ENCODE results near the gene CRACR2A. TPM values are rescaled to one million over a fixed set of nuclear protein-coding genes. Genes with fewer than 3 reads are reported as not detected.

CRACR2A gene
- total RNA-seq, 1 experiment from 2014 or later = not detected

- no peak for DNase-seq (ENCODE audit: unreplicated experiment)
- Mint-ChIP-seq H3K4me3 (ENCODE audit: unreplicated experiment) (no peak overlapping the region), H3K4me1 (ENCODE audit: insufficient read depth, unreplicated experiment) (no peaks in the 10 kb centered on the region), H3K27ac (ENCODE audit: low read depth, unreplicated experiment) (no peak overlapping the region), H3K36me3 (ENCODE audit: insufficient read depth, unreplicated experiment) (no peaks in the 10 kb centered on the region), H3K9me3 (ENCODE audit: unreplicated experiment) (no peaks in the 10 kb centered on the region), H3K27me3 (ENCODE audit: insufficient read depth, unreplicated experiment) (no peaks in the 10 kb centered on the region)
- intact Hi-C loops (cut with micrococcal nuclease) = no loop called here
- no TSS peak for BruUV-seq (replicated peaks)
- ChIA-PET CTCF (no interaction called here), POLR2A (no interaction called here)
- TF ChIP-seq CTCF (IDR thresholded peaks at IDR 0.05; ENCODE audit: unreplicated experiment) = no peak
Observed at GRCh38 chr12:3656946-3657622, 95.8 kb downstream of the CRACR2A start.

- Mint-ChIP-seq H3K27me3 (ENCODE audit: insufficient read depth, unreplicated experiment) (no peaks in the 10 kb centered on the region), H3K27ac (ENCODE audit: low read depth, unreplicated experiment) (no peak overlapping the region), H3K9me3 (ENCODE audit: unreplicated experiment) (no peaks in the 10 kb centered on the region), H3K4me3 (ENCODE audit: unreplicated experiment) (no peak overlapping the region), H3K36me3 (ENCODE audit: insufficient read depth, unreplicated experiment) (no peaks in the 10 kb centered on the region), H3K4me1 (ENCODE audit: insufficient read depth, unreplicated experiment) (peaks cover 5% of the 10 kb centered on the region)
- no TSS peak for BruUV-seq (replicated peaks)
- CTCF ChIA-PET = interaction anchor here (1.1 to 1.5 kb wide), 2 partner anchors 355 to 520 kb away, joined by 4 to 7 read pairs; no protein-coding TSS in a partner anchor
- no peak for TF ChIP-seq CTCF (IDR thresholded peaks at IDR 0.05; ENCODE audit: unreplicated experiment)
- intact Hi-C loops (cut with micrococcal nuclease) = loop anchor here (2.0 kb wide), 1 partner anchor 121 kb away; no protein-coding TSS in a partner anchor
- DNase-seq (ENCODE audit: unreplicated experiment) = peak; percentile 27
- POLR2A ChIA-PET = no interaction called here
Observed at GRCh38 chr12:3655328-3655900, 97.5 kb downstream of the CRACR2A start.

GRCh38 chr12:3651585-3652424 is 101.1 kb downstream of the CRACR2A start:
- Mint-ChIP-seq H3K4me1 (ENCODE audit: insufficient read depth, unreplicated experiment) (peaks cover 5% of the 10 kb centered on the region), H3K27ac (ENCODE audit: low read depth, unreplicated experiment) (no peak overlapping the region), H3K4me3 (ENCODE audit: unreplicated experiment) (no peak overlapping the region), H3K9me3 (ENCODE audit: unreplicated experiment) (no peaks in the 10 kb centered on the region), H3K27me3 (ENCODE audit: insufficient read depth, unreplicated experiment) (peaks cover 12% of the 10 kb centered on the region), H3K36me3 (ENCODE audit: insufficient read depth, unreplicated experiment) (no peaks in the 10 kb centered on the region)
- no peak for DNase-seq (ENCODE audit: unreplicated experiment)
- ChIA-PET POLR2A (no interaction called here), CTCF (interaction anchor here (1.0 to 1.6 kb wide), 5 partner anchors 10 to 352 kb away, joined by 3 to 6 read pairs (median 5); no protein-coding TSS in a partner anchor)
- no peak for TF ChIP-seq CTCF (IDR thresholded peaks at IDR 0.05; ENCODE audit: unreplicated experiment)
- BruUV-seq (replicated peaks) = no TSS peak
- intact Hi-C loops (cut with micrococcal nuclease) = no loop called here

- TF ChIP-seq CTCF (IDR thresholded peaks at IDR 0.05; ENCODE audit: unreplicated experiment) = no peak
- H3K4me1 Mint-ChIP-seq (ENCODE audit: insufficient read depth, unreplicated experiment) = peaks cover 5% of the 10 kb centered on the region
- H3K4me3 Mint-ChIP-seq (ENCODE audit: unreplicated experiment) = no peak overlapping the region
- H3K9me3 Mint-ChIP-seq (ENCODE audit: unreplicated experiment) = no peaks in the 10 kb centered on the region
- no peaks in the 10 kb centered on the region for H3K36me3 Mint-ChIP-seq (ENCODE audit: insufficient read depth, unreplicated experiment)
- BruUV-seq (replicated peaks) = no TSS peak
- H3K27me3 Mint-ChIP-seq (ENCODE audit: insufficient read depth, unreplicated experiment) = peaks cover 12% of the 10 kb centered on the region
- ChIA-PET CTCF (interaction anchor here (0.7 to 1.8 kb wide), 3 partner anchors 130 to 347 kb away, joined by 3 to 5 read pairs (median 3); no protein-coding TSS in a partner anchor), POLR2A (no interaction called here)
- DNase-seq (ENCODE audit: unreplicated experiment) = no peak
- no peak overlapping the region for H3K27ac Mint-ChIP-seq (ENCODE audit: low read depth, unreplicated experiment)
- intact Hi-C loops (cut with micrococcal nuclease) = no loop called here
Observed at GRCh38 chr12:3647504-3647903, 105.4 kb downstream of the CRACR2A start.

All from MCF 10A (cell line).